Right atrium auricular region (tissue), 2 donors: ENCODE data around the gene VSNL1. TPM values are rescaled to one million over a fixed set of nuclear protein-coding genes. Genes with fewer than 3 reads are reported as not detected.

ENCODE experiments used
- DNase-seq: peaks from one replicate; pipeline ENCODE4 v3.0.0-alpha.2; 2019; ENCODE audit warnings: low spot score
- H3K27ac ChIP-seq, 2 donors: fragments of 200-600 bp; sonication (generic); 1 replicate in 1 of 2; 2 replicates in 1 of 2; pipeline ENCODE4 v1.5.1; 2016 to 2019
- H3K27me3 ChIP-seq, 2 donors: fragments of 200-600 bp; sonication (generic); one replicate each; pipeline versions ENCODE4 v1.5.1 to v1.6.0; 2017 to 2019
- H3K36me3 ChIP-seq: fragments of 200-600 bp; sonication (generic); one replicate; pipeline ENCODE4 v1.5.1; 2016
- H3K4me1 ChIP-seq, 2 donors: fragments of 200-600 bp; sonication (generic); one replicate each; pipeline versions ENCODE4 v1.5.1 to v1.6.0; 2017 to 2019
- H3K4me3 ChIP-seq, 2 donors: fragments of 200-600 bp; sonication (generic); 1 replicate in 1 of 2; 2 replicates in 1 of 2; pipeline ENCODE4 v1.5.1; 2017 to 2019; ENCODE audit warnings: mild to moderate bottlenecking in 1 of 2, moderate library complexity in 1 of 2
- H3K9me3 ChIP-seq, 2 donors: fragments of 200-600 bp; sonication (generic); one replicate each; pipeline ENCODE4 v1.5.1; 2019
- CTCF ChIP-seq, 2 donors: fragments of 200-600 bp; sonication (generic); IDR thresholded peaks; one replicate each; pipeline ENCODE4 v1.5.1; 2019; ENCODE audit warnings: antibody characterized with exemption in 2 of 2
- total RNA-seq, 2 donors: library from RNA; depleted of rRNA; stranded (reverse); fragments of >200 nt; gene quantifications; one replicate each; pipeline ENCODE4 v1.1.0, GENCODE V29; 2016

VSNL1 gene
- total RNA-seq, 2 donors from 2014 or later, result 30.2 to 41.7 TPM

DNA sequence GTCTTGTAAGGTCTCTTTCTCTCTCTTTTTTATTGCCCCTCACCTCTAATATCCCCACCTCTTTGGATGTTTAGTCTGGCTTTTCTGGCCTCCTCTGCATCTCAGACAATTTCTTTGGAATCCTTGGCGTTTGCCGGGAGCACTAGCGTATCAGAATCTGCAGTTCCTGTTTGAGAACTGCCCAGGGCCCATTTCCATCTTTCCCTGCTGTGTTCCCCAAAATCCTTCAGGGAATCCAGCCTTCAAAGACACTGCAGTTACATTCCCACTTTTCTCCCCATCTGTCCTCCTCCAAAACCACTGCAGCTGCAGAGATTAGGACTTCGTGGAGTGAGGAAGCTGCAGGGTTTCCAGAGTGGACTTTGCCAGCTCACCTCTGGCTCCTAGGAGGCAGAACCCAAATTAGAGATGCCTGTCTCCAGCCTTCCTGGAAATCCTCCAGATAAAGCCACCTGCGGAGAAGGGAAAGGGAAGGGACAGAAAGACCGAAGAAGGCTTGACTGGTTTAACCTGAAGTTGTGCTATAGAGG is 2.7 kb downstream of the VSNL1 start:
- no peak for DNase-seq
- no peak for TF ChIP-seq CTCF (IDR thresholded peaks at IDR 0.05)
- Histone ChIP-seq H3K27me3 (no peaks in the 10 kb centered on the region), H3K9me3 (no peaks in the 10 kb centered on the region), H3K27ac (no peak overlapping the region), H3K4me1 (peaks cover 0 to 18% of the 10 kb centered on the region in 2 donors), H3K36me3 (no peaks in the 10 kb centered on the region), H3K4me3 (no peak overlapping the region)

DNA sequence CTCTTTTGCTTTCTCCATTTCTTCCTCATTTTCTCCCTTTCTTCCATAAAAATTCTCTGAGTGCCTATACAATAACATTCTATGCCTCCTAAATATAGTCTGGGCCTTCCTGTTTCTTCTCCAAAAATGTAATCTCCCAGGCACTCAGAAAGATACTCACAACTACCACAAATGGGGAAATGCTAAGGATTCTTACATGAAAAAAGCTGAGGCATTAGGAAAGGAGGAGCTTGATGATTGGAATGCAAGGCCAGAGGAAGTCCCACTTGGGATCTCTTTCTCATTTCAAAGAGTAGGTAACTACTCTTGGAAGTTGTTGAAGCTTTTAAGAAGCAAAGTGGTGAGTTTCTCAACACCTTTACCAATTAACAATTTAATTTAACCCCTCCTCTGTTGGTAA is 3.4 kb downstream of the VSNL1 start:
- Histone ChIP-seq H3K9me3 (no peaks in the 10 kb centered on the region), H3K36me3 (no peaks in the 10 kb centered on the region), H3K4me1 (peaks cover 0 to 18% of the 10 kb centered on the region in 2 donors), H3K27me3 (no peaks in the 10 kb centered on the region), H3K27ac (no peak overlapping the region), H3K4me3 (no peak overlapping the region)
- no peak for TF ChIP-seq CTCF (IDR thresholded peaks at IDR 0.05)
- DNase-seq, result no peak

GRCh38 chr2:17544256-17544655 is 3.8 kb downstream of the VSNL1 start:
- Histone ChIP-seq H3K4me1 (peaks cover 0 to 17% of the 10 kb centered on the region in 2 donors), H3K27me3 (no peaks in the 10 kb centered on the region), H3K9me3 (no peaks in the 10 kb centered on the region), H3K4me3 (no peak overlapping the region), H3K36me3 (no peaks in the 10 kb centered on the region), H3K27ac (no peak overlapping the region)
- no peak for TF ChIP-seq CTCF (IDR thresholded peaks at IDR 0.05)
- no peak for DNase-seq

GRCh38 chr2:17545680-17546613 is 5.5 kb downstream of the VSNL1 start:
- Histone ChIP-seq H3K9me3 (no peaks in the 10 kb centered on the region), H3K36me3 (no peaks in the 10 kb centered on the region), H3K4me3 (no peak overlapping the region), H3K4me1 (peaks cover 0 to 2% of the 10 kb centered on the region in 2 donors), H3K27ac (no peak overlapping the region), H3K27me3 (no peaks in the 10 kb centered on the region)
- no peak for DNase-seq
- no peak for TF ChIP-seq CTCF (IDR thresholded peaks at IDR 0.05)

DNA sequence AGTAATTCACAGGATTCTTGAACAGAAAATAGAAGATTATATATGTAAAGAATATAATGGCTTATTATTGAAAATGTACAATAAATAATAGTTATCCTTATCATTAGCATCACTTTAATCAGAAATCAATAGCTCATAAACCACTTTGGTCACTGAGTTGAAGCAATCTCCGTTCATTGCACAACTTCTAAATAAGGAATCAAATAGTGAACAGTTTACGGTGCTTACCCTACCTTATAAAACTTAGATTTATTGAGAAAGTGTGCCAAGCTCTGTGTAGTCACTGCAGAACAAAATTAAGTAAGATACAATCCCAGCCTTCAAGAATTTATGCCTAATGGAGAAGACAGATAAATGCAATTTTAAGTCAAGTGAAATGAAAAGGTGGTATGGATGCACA is 6.7 kb downstream of the VSNL1 start:
- no peak overlapping the region for H3K27ac ChIP-seq
- no peak for DNase-seq
- H3K36me3 ChIP-seq, result no peaks in the 10 kb centered on the region
- H3K4me1 ChIP-seq, result no peaks in the 10 kb centered on the region
- H3K27me3 ChIP-seq, result no peaks in the 10 kb centered on the region
- no peak overlapping the region for H3K4me3 ChIP-seq
- no peaks in the 10 kb centered on the region for H3K9me3 ChIP-seq
- TF ChIP-seq CTCF (IDR thresholded peaks at IDR 0.05), result no peak
